Adrenal gland (tissue), 12 donors: ENCODE results near the gene LGALS4. TPM values are rescaled to one million over a fixed set of nuclear protein-coding genes. Genes with fewer than 3 reads are reported as not detected.

Source experiments
- DNase-seq, 7 donors: peaks; one replicate each; pipeline ENCODE4 v3.0.0-alpha.2; 2019 to 2020
- H3K27ac ChIP-seq, 5 donors: fragments of 200-600 bp; sonication (generic) in 4 of 5; 1 replicate in 3 of 5; 2 replicates in 2 of 5; pipeline versions ENCODE4 v1.5.1 to v1.8.0; 2016 to 2020; ENCODE audit warnings: mild to moderate bottlenecking in 1 of 5
- H3K27me3 ChIP-seq: fragments of 200-600 bp; 2 replicates; pipeline ENCODE4 v1.8.0; 2021
- H3K36me3 ChIP-seq, 2 donors: fragments of 200-600 bp; replicated peaks in 1 of 2; 1 replicate in 1 of 2; 2 replicates in 1 of 2; pipeline versions ENCODE4 v1.5.1 to v1.8.0; 2018 to 2022
- H3K4me1 ChIP-seq, 2 donors: fragments of 200-600 bp; replicated peaks in 1 of 2; 1 replicate in 1 of 2; 2 replicates in 1 of 2; pipeline versions ENCODE4 v1.5.1 to v1.8.0; 2018 to 2021
- H3K4me3 ChIP-seq, 4 donors: fragments of 200-600 bp; sonication (generic) in 3 of 4; one replicate each; pipeline ENCODE4 v1.5.1; 2016 to 2018
- H3K9me3 ChIP-seq, 3 donors: fragments of 200-600 bp; sonication (generic) in 1 of 3; replicated peaks in 1 of 3; 1 replicate in 2 of 3; 2 replicates in 1 of 3; pipeline versions ENCODE4 v1.5.1 to v1.8.0; 2016 to 2021
- CTCF ChIP-seq, 6 experiments: fragments of 450-650 bp in 4 of 6; fragments of 200-600 bp in 2 of 6; sonication (generic) in 1 of 6; IDR thresholded peaks; 1 replicate in 5 of 6; 2 replicates in 1 of 6; pipeline versions ENCODE4 v1.5.1 to v1.8.0; 2016 to 2021; ENCODE audit warnings: antibody characterized with exemption in 6 of 6, mild to moderate bottlenecking in 2 of 6, moderate library complexity in 1 of 6
- POLR2A ChIP-seq, 2 donors: fragments of 450-650 bp; IDR thresholded peaks; one replicate each; pipeline ENCODE4 v1.6.1; 2017; ENCODE audit warnings: antibody characterized with exemption in 2 of 2, mild to moderate bottlenecking in 2 of 2, moderate library complexity in 1 of 2
- WGBS, 4 donors: extraction: QIAGEN DNeasy Blood & Tissue Kit in 2 of 4; methylation state at CpG; one replicate each; pipeline versions ENCODE4 v1.1.5 to v1.1.7; 2013 to 2017; 5-methylcytosine and 5-hydroxymethylcytosine counted together
- intact Hi-C, 2 donors: fragments of 100-400 bp; cut with DNase I; formaldehyde crosslinking; loops; one replicate each; pipeline versions ENCODE4 v1.14.1 to v1.15.0; 2022 to 2023
- polyA plus RNA-seq, 3 donors: library from polyadenylated mRNA; stranded (reverse); fragments of 200-250 nt in 2 of 3; fragments of 350-450 nt in 1 of 3; fragmentation: Illumina TruSeq in 1 of 3; extraction: RNeasy Lipid Tissue Mini Kit (QIAGEN cat#74804) in 1 of 3; gene quantifications; one replicate each; pipeline ENCODE4 v1.2.3, GENCODE V29; 2013 to 2014
- total RNA-seq, 9 donors: library from RNA; depleted of rRNA in 4 of 9; stranded (reverse); fragments of >200 nt in 4 of 9; fragments of 120-200 nt in 1 of 9; fragmentation: NEBNext Ultra II Directional in 1 of 9; extraction: Animal tissue kit (Norgen Biotek cat#: 25700) in 1 of 9; gene quantifications; one replicate each; pipeline versions ENCODE4 v1.1.0 to v1.2.4, GENCODE V29; 2013 to 2023
- donor health status: healthy with polysubstance abuse.
- donor health status: Bipolar disorder and iron deficiency.
- donor health status: DM: yes; HTN: yes; CAD: no.
- donor health status: DM: no; HTN: no; CAD: no.
- donor health status: DM: no; HTN: no; CAD: no.
- donor health status: DM: yes; HTN: yes; CAD: no.

The LGALS4 gene
- total and polyA plus RNA-seq, 12 donors: 0.30 to 4.5 (median 1.5) TPM; not detected in 5

- H3K4me1 ChIP-seq: peaks cover 0 to 4% of the 10 kb centered on the region in 2 donors
- TF ChIP-seq CTCF (IDR thresholded peaks at IDR 0.05) (no peak), POLR2A (IDR thresholded peaks at IDR 0.05) (no peak)
- intact Hi-C loops: no loop called here
- H3K27me3 ChIP-seq: no peaks in the 10 kb centered on the region
- no peak overlapping the region for H3K27ac ChIP-seq
- no peaks in the 10 kb centered on the region for H3K9me3 ChIP-seq
- DNase-seq: peak in 2 of 7 donors; percentile 24 to 30
- 63 to 71% (median 68%) methylated on average over 7 of the region's 7 CpGs for WGBS, 4 donors
- H3K36me3 ChIP-seq: no peaks in the 10 kb centered on the region
- no peak overlapping the region for H3K4me3 ChIP-seq
Observed at GRCh38 chr19:38781058-38781457, 31.7 kb downstream of the LGALS4 start.

DNA sequence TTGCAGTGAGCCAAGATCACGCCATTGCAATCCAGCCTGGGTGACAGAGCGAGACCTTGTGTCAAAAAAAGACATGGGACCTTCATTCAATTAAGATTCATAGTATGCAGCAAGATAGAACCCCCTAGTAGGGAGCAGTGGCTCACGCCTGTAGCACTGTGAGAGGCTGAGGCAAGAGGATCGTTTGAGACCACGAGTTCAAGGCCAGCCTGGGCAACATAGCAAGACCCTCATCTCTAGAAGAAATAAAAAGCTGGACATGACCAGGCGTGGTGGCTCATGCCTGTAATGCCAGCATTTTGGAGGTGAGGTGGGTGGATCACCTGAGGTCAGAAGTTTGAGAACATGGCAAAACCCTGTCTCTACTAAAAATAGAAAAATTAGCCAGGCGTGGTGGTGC, 32.3 kb downstream of the LGALS4 start:
- no peaks in the 10 kb centered on the region for H3K27me3 ChIP-seq
- H3K27ac ChIP-seq: no peak overlapping the region
- intact Hi-C loops: no loop called here
- TF ChIP-seq CTCF (IDR thresholded peaks at IDR 0.05) (no peak), POLR2A (IDR thresholded peaks at IDR 0.05) (no peak)
- WGBS, 4 donors: 78 to 86% (median 81%) methylated on average over 7 of the region's 7 CpGs
- no peaks in the 10 kb centered on the region for H3K36me3 ChIP-seq
- no peaks in the 10 kb centered on the region for H3K9me3 ChIP-seq
- H3K4me1 ChIP-seq: peaks cover 0 to 4% of the 10 kb centered on the region in 2 donors
- DNase-seq: no peak
- H3K4me3 ChIP-seq: no peak overlapping the region

DNA sequence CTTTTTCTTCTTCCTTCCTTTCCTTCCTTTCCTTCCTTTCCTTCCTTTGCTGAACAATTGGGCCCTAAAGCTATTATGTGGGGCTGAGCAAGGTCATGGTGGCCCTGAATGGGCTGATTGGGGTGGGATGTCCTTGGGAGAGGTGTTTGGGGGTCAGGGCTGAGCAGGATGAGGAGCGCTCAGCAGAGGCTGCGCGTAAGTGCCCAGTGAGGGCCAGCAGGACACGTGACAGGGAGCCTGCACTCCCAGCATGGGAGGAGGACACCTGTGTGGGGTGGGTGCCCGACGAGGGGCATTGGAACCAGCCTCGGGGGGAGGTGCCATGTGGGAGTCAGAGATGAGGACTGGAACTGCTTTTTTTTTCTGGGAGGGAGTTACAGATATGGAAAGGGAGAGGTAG, 34.0 kb downstream of the LGALS4 start:
- intact Hi-C loops: no loop called here
- no peak overlapping the region for H3K4me3 ChIP-seq
- no peaks in the 10 kb centered on the region for H3K9me3 ChIP-seq
- 25 to 39% (median 32%) methylated on average over 7 of the region's 7 CpGs for WGBS, 4 donors
- no peaks in the 10 kb centered on the region for H3K27me3 ChIP-seq
- peaks cover 0 to 4% of the 10 kb centered on the region in 2 donors for H3K4me1 ChIP-seq
- no peak for TF ChIP-seq CTCF (IDR thresholded peaks at IDR 0.05)
- TF ChIP-seq POLR2A (IDR thresholded peaks at IDR 0.05): no peak
- H3K27ac ChIP-seq: no peak overlapping the region
- H3K36me3 ChIP-seq: no peaks in the 10 kb centered on the region
- peak in 1 of 7 donors; percentile 21 for DNase-seq

GRCh38 chr19:38774181-38774950, 38.4 kb downstream of the LGALS4 start:
- Histone ChIP-seq H3K4me3 (no peak overlapping the region), H3K4me1 (peaks cover 0 to 4% of the 10 kb centered on the region in 2 donors), H3K36me3 (no peaks in the 10 kb centered on the region), H3K27me3 (no peaks in the 10 kb centered on the region), H3K9me3 (no peaks in the 10 kb centered on the region), H3K27ac (no peak overlapping the region)
- no peak for TF ChIP-seq POLR2A (IDR thresholded peaks at IDR 0.05)
- no peak for TF ChIP-seq CTCF (IDR thresholded peaks at IDR 0.05)
- DNase-seq: no peak
- 80 to 96% (median 86%) methylated on average over 9 to 13 of the region's 13 CpGs for WGBS, 4 donors
- intact Hi-C loops: no loop called here
